ENCODE results near the gene DLK1.

DLK1 gene

DNA sequence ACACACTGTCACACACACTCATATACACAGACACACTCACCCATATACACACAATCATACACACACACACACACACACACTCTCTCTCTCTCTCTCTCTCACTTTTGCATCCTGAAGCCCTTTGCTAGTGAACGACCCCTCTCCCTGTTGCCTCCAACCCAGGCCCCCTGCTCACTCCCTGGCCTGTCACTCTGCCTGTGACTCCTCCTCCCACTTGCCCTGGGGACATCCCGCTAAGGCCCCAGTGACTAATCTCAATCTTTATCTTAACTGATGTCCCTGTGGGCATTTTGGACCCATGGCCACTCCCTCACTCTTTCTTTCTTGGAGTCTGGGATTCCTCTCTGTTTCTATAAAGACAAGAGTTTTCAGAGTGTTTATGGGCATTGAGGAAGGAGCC is 10.9 kb upstream of the DLK1 start:
- FAIRE-seq, result no peak

DNA sequence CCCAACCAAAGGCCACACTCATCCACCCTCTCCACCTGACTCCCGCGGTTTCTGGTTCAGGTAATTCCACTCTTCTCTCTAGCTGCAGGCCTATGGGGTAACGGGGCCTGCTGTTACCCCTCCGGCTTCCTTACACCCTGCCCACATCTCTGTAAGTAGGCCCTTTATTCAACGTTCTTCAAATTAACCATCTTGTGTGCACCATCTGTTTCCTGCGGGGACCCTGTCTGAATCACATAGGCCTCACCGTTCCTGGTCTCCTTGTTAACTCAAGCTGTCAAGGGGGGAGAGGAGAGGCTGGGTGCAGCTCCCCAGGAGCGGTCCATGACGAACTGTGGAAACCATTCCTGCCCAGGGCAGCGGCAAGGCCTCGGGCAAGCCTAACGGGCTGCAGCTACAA is 9.3 kb upstream of the DLK1 start:
- FAIRE-seq, result no peak

DNA sequence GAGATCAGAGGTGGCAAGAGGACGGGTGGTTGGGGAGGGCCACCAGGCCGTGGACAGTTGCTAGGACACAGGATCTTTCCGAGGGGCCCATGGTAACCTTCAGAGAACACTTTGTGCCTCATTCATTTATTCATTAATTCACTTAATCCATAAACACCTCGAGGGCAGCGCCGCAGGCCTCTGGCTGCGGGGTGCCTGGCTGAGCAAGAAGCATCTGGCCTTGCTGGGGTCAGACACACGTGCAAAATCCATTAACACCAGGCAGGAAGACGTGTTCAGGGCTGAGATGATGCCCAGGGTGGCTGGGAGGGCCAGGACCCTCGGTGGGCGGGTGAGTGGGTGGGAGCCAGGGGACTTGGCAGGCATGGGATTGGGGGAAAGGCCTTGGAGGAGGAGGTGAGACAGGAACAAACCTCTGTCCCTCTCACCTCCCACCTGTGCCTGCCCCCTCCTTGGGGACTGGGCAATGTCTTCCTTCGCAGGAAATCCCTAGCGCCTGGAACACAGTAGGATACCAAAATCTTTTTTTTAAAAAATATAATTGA is 6.6 kb upstream of the DLK1 start:
- FAIRE-seq, result no peak

DNA sequence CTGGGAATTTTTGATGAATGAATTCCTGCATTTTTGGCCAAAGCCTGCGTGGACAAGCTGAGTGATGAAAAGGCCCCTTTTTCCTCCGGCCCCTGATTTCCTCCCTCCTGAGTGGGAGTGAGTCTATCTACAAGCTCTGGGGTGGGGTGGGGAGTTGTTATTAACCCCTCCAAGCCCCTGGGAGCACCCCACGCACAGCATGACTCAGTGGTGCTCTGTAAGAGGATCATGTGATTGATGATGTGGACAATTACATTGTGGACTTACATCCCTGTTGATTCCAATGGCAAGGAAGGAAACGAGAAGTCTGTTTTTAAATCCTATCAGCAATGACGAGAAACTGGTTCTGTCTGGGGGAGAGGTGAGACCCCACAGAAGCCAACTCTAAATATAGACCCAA is 5.1 kb upstream of the DLK1 start:
- no peak for FAIRE-seq

DNA sequence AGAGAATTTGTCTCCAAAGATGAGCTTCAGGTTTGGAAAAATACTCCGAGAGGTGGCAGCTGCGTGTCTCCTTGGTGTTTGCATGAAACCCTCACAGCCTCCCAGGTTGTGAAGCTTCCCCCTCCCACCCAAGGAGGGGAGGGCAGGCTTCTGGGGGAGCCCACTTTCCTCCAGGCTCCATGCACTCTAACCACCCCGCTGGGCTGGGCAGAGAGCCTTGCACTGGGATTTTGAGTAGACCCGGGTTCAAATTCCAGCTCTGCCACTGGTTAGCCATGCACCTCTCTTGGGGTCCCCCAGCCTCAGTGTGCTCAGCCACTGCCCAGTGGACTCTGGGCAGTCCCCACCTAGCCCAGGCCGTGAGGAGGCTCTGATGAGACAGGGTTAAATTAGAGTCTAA is 4.3 kb upstream of the DLK1 start:
- no peak for FAIRE-seq

DNA sequence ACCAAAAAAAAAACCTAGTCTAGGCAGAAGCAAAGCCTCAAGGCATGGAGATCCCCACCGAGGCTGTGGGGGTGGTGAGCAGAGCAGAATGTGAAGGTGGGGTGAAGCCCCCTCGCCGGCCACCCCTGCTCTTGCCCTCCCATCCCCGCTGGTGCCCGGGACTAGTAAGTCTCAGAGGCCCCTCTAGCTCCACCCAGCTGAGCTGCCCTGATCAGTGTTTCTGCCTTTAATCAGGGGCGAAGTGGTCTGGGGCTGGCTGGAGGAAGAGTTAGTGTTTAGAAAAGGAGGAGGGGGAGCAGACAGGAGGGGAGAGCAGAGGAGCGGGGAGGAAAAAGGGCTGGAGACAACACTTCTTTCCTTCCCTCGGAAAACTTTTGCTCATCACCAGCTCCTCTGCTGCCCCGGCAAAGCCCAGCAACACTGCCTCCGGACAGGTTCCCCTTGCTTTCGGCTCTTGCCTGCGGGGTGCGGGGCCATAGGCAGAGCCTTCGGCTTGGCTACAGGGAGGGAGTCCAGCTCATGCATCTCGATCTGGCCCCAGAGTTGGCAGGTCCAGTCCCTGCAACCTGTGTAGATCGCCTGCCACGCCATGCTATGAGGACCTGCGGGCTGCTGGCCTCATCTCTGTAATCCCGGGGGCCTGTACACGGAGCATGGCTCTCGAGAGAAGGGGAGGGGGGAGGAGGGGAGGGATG is 3.4 kb upstream of the DLK1 start:
- no peak for FAIRE-seq

DNA sequence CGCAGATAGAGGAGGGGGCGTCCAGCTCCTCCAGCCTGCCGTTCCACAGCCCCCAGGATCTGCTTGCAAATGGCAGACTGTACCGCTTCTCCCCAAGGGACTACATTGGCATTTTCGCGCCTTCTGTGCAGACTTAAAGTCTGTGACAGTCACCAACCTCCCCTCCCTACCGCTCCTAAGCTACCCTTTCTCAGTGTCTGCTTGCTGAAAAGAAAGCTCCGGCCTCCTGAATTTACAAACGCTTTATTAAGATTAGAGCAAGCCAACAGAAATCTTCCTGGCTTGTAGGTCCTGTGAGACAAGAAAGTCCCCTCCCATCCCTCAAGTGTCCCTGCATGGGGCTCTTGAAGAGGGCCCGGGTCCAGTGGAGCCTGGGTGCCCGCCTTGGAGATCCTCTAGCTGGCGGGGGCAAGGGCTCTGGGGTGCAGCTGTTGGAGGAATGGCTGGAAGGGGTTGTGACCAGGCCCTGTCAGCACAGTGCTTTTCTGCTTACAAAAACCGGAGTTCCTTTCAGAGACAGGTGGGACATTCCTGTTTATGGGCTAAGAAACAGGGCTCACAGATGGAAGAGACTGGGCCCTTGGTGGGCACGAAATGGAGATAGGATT is 2.8 kb upstream of the DLK1 start:
- FAIRE-seq, result no peak

DNA sequence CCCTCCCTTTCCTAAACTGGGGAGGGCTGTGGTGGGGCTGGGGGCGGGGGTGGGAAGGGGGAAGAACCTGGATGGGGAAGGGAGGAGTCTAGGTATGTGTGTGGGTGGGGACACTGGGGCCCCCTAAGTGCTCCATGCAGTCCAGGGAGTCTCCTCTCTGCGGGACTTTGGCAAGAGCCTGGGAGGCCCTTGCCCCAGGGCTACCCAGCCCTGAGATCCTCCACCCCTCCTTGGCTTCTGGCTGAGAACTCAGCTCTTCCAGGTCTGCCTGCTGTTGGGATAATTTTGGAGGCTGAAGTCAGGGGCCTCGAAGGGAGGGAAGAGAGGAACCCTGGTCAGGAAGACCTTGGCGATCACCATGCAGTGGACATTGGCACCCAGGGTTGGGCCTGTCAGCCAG is 2.2 kb upstream of the DLK1 start:
- no peak for FAIRE-seq

DNA sequence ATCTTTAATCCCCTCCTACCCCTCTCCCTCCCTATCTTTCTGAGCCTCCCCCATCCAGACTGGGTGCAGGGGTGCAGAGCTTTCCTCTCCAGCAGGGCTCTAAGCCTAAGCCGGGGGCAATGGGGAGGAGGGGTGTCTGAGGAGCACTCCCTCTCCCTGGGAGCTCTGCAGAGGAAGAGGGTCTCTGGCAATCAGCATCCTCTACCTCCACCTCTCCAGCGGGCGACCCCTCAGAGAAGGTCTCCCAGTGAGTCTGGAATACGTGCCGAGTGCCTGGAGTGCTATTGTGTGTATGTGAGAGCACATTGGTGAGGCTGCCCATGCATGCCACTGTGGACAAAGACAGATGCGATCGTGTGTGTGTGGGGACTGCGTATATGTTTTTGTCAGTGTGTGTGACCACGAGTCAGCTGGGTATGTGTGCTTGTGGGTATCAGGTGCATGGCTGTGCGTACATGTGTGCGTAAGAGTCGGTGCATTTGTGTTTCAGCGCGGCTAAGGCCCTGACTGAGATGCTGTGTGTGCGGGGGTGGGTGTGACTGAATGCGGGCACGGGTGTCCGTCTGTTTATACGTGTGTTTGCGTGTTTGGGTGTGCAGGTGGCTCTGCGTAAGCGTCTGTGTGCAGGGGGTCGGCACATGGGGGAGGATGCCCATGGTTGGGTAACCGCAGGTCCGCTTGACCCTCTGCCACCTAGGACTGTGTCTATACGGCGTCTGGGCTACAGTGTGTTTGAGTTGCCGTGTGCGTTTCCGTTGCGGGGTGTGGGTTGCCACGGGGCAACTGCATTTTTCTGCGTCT is 905 bp upstream of the DLK1 start:
- no peak for FAIRE-seq

DNA sequence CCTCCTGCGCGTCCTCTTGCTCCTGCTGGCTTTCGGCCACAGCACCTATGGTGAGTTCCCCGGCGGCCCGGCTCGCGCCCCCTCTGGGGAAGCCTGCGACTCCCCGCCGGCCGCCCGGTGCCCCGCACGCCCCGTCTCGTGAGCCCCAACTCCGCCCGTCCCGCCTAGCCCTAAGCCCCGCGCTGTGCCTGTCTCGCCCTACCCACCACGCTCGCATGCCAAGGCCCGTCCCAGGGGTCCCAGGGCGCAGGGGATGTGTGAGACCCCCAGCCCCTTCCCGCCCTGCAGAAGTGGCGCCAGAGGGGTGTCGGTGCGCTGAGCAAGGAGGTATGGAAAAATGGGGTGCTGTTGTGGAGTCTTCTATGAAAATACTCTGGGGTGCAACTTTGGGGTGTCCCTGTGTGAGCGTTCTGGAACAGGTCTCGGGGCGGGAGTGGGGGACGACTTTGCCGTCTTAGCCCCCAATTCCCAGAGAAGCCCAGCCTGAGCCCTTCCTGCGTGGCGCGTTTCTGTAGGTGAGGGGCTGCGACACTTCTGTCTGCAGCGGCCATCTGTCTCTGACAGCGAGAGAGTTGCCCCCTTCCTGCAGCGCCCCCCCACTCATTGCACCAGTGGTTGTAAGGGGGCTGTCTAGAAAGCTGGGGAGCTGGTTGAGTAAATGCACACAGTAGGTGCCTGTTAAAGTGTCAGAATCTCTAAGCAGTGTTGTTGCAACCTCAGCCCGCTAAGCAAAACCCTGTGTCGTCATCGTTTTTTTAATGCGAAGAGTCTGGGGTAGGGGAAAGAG is 587 bp downstream of the DLK1 start:
- FAIRE-seq, result no peak

DNA sequence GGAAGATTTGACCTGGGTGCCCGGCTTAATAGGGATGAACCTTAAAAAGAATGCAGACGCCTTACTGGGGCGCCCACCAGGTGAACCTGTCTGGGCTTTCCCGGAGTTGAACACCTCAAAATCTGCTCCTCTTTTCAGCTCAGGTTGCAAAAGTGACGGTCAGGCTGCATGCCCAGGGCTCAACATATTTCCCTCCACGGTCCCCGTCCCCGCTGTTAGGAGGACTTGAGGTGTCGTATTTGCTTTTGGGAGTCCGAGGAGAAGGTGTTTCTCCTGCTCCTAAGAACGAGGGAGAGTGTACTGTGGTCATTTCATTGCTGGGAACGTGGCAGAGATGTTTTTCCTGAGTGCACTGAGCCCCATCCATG is 1.2 kb downstream of the DLK1 start:
- FAIRE-seq, result no peak

DNA sequence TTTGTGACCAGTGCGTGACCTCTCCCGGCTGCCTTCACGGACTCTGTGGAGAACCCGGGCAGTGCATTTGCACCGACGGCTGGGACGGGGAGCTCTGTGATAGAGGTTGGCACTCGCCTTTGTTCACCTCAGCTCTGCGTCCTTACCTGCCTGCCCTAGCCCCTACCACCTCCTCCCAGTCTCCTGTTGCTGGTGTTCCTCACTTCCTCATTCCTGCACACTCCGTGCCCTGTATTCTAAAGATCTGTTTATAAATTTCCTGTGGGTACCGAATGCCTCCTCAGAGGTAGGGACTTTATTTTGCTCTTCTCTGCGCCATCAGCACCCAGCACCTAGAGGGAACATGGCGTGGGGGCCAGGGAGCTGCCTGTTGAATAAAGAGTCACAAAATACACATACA is 2.3 kb downstream of the DLK1 start:
- no peak for FAIRE-seq

DNA sequence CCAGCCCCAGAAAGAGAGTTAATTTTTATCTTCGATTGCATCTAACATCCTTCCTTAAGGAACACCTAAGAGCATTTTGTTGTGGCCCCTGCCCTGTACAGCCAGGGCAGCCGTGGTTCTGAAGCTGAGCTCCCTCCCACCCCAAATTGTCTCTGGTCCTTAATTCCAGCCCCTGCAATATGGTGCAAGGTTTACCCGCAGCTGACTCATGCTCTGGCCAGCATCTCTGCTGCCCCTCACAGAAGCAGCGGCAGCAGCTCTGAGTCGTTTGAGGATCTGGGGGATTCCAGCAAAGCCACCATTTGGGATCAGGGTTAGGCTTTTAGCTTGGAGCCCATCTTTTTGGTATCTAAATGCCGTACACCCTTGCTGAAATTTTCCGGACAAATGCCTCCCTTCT is 3.3 kb downstream of the DLK1 start:
- no peak for FAIRE-seq

DNA sequence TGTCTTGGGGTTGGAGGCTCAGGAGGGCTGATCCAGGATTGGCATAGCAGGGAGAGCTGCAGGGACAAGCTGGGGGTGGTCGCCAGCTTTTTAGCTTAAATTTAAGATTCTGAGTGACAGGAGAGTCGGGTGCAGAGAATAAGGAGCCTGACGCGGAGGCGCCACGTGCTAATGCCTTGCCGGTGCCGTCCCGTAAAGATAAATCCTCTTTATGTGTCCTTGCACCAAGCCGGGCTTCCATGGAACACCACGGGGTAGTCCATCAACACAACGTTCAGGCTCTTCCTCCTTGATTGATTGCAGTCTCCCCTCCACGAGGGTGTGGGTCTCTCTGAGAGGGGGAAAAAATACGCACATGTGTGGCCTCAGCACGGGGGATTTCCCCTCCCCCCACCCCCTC is 3.9 kb downstream of the DLK1 start:
- FAIRE-seq, result no peak

DNA sequence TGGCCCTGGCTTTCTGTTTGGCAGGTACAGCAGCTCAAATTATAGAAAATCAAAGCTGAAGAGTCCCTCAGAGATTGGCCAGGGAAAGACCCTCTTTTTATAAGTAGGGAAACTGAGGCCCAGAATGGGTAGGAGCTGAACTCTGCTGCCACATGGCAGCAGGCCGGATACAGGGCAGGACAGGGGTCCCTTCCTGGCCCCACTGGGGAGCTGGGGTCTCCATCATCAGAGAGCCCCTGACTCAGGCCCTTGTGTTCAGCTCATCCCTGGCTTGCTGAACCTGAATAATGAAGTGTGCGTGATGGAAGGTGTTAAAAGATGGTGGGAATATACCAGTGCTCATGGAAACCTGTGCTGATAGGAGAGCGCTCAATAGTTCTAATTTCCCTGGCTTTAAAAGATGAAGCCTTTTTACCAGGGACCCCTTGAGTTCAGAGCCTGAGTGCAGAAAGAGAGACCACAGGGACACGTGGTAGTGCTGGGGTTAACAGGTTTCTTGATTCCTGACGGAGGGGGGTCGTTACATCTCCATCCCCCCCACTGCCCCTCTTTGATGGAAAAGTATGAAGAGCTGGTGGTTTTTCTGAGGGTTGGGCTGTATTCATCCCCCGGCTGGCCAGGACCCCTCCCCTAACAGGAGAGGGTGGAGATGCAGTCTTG is 4.4 kb downstream of the DLK1 start:
- no peak for FAIRE-seq

DNA sequence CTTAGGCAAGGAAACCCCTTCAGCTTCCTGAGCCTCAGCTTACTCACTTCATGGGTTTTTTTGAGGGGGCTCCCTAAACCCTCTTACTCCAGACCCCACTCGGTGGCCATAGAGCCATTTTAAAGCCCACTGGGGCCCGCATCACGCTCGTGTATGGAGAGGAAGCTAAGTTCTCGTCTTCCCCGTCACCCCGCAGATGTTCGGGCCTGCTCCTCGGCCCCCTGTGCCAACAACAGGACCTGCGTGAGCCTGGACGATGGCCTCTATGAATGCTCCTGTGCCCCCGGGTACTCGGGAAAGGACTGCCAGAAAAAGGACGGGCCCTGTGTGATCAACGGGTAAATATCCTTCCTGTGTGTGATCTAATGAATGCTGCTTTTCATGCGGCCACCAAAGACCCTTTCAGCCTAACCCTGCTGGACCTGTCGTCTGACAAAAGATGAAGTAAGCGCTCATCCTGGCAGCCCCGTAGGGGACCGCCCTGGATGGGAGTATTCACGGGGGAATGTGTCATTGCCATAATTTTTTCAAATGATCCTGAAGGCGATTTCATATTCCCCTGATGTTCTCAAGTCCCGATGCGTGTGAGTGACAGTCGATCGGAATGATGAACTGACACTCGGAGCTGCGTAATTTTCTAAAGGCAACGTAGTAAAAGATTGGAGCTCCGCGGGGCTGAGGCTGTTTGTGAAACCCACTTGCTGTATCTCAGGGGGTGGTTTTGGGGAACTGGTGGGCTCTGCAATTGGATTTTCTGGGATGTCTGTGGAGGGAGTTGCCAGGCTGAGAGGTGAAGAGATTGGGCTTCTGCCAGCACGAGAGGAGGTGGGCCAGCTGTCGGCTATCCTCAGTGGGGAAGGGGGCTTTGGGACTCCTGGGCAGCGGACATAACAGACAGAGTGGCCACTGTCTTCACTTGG is 5.4 kb downstream of the DLK1 start:
- no peak for FAIRE-seq

DNA sequence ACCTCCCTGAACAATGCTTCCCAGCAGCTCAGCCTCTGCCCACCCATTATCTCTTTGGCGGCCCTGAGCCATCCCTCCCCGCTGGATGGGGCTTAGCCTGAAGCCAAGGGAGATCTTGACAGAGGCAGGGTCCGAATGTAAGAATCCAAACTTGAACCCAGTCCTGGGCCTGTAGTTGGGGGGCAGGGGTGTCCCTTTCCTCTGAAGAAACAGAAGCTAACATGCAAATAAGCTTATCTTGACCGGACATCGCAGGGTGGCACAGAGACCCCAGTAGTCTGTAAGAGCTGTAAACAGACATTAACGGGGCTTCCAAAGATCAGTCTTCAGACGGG is 6.0 kb downstream of the DLK1 start:
- no peak for FAIRE-seq

DNA sequence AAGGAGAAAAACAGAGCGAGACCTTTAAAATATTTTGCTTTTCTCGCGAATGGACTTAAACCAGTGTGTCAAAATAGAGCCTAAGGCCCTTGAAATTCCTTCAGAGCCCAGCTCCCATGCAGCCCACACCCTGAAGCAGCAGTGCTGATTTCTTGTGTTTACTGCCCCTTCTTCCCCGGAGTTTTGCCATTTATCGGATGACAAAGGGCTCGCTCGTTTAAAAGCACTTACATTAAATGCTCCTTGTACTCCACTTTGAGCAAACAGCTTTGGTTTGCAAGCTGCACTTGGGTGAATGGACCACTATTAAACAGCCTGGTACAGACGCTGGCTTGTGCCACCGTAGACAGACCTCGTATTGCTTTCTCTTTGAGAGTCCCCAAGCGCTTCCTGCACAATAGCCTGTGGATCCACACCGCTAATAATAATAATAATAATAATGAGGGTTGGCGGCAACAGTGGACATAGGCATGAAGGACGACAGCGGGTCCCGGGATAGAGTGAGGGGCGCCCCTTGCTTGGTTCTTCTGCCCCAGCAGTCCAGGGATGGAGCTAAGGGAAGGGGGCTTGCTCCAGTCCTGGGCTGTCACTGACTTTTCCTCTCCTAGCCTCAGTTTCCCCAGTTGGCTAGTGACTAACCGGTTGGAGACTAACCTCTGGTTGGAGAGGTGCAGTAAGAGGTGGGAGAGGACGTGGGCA is 6.6 kb downstream of the DLK1 start:
- FAIRE-seq, result no peak

DNA sequence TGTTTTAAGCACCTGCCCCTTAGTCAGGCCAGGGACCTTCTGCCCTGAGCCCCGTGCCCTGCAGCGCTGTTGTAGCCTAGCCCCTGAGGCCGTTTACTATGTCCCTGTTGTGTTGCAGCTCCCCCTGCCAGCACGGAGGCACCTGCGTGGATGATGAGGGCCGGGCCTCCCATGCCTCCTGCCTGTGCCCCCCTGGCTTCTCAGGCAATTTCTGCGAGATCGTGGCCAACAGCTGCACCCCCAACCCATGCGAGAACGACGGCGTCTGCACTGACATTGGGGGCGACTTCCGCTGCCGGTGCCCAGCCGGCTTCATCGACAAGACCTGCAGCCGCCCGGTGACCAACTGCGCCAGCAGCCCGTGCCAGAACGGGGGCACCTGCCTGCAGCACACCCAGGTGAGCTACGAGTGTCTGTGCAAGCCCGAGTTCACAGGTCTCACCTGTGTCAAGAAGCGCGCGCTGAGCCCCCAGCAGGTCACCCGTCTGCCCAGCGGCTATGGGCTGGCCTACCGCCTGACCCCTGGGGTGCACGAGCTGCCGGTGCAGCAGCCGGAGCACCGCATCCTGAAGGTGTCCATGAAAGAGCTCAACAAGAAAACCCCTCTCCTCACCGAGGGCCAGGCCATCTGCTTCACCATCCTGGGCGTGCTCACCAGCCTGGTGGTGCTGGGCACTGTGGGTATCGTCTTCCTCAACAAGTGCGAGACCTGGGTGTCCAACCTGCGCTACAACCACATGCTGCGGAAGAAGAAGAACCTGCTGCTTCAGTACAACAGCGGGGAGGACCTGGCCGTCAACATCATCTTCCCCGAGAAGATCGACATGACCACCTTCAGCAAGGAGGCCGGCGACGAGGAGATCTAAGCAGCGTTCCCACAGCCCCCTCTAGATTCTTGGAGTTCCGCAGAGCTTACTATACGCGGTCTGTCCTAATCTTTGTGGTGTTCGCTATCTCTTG is 7.6 kb downstream of the DLK1 start:
- no peak for FAIRE-seq

DNA sequence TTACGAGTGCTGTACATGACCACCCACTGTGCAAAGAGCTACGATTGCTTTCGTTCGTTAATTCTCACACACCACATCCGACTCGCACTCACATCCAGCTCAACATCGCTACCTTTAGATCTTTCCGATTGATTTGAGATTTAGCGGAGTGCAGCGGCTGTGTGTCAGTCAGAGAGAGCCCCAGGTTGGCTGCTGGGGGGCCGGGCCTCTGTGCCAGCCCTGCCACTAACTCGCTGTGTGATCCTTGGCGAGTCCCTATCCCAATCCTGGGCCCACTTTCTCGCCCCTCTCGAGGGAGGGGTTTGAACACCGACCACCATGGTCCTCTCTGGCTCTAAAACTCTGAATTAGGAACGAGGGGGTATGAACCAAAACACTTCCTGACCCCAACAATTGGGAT is 8.6 kb downstream of the DLK1 start:
- FAIRE-seq, result no peak
